HG02973 (cell line): Measurements from ENCODE around the gene ACAP3.
"Not testable (repeated sequence)": the region's sequence is repeated elsewhere in the genome, so short reads cannot be mapped to it uniquely, and the experiment has no call there.

Source experiments
- ATAC-seq: cut with Tn5 transposase; IDR thresholded peaks from one replicate; pipeline ENCODE4 v1.9.1; 2021; ENCODE audit warnings: moderate library complexity; ENCODE audit not compliant: unreplicated experiment

Gene ACAP3

GRCh38 chr1:1248009-1248913 lies 59.5 kb downstream of the ACAP3 start:
- ATAC-seq = not testable (repeated sequence)

GRCh38 chr1:1247341-1247913 lies 60.3 kb downstream of the ACAP3 start:
- no peak for ATAC-seq

GRCh38 chr1:1246577-1247340 lies 61.0 kb downstream of the ACAP3 start, which contains the start of gene C1QTNF12:
Gene C1QTNF12 (minus strand): TSS chr1:1246722. CDS start chr1:1246690, 32 bp downstream.
- no peak for ATAC-seq

- no peak for ATAC-seq
Measured at GRCh38 chr1:1245817-1246576, 61.7 kb downstream of the ACAP3 start.

GRCh38 chr1:1245178-1245816 lies 62.4 kb downstream of the ACAP3 start:
- no peak for ATAC-seq

- no peak for ATAC-seq
Measured at GRCh38 chr1:1244192-1244811, 63.4 kb downstream of the ACAP3 start.

- ATAC-seq = no peak
Measured at GRCh38 chr1:1243807-1244191, 63.9 kb downstream of the ACAP3 start.

- ATAC-seq = no peak
Measured at GRCh38 chr1:1243266-1243660, 64.5 kb downstream of the ACAP3 start.

- no peak for ATAC-seq
Measured at GRCh38 chr1:1242461-1243265, 65.1 kb downstream of the ACAP3 start.
